HepG2 (cell line): Measurements from ENCODE around the gene RAD17. TPM values are rescaled to one million over a fixed set of nuclear protein-coding genes. Genes with fewer than 3 reads are reported as not detected.
A peak's percentile ranks its signal among the peaks of the same experiment; 100 is the strongest.

Experiments used
- ATAC-seq: fragments of 200-7000 bp; cut with Tn5 transposase; 3 replicates; pipeline ENCODE4 v1.9.1; 2020; ENCODE audit warnings: mild to moderate bottlenecking, moderate library complexity
- BruUV-seq: library from RNA; stranded (reverse); fragments of 400-500 nt; replicated peaks from 2 replicates; lab custom pipeline; 2021; lab: Mats Ljungman, UMichigan
- CTCF ChIA-PET: fragments of 300-600 bp; formaldehyde crosslinking; extraction: SDS; loops from one replicate; lab custom pipeline; 2021; ENCODE audit warnings: low total read pairs, inconsistent platforms, low intra/inter-chr PET ratio; lab: Yijun Ruan, JAX
- POLR2A ChIA-PET: fragments of 350-600 bp; sonication (Branson Sonifier 250); formaldehyde crosslinking; loops from one replicate; lab custom pipeline; 2020; ENCODE audit warnings: antibody characterized with exemption, inconsistent platforms; lab: Yijun Ruan, JAX
- DNase-seq: peaks from one replicate; pipeline ENCODE4 v3.0.0-alpha.2; 2015; ENCODE audit warnings: low spot score
- FAIRE-seq: peaks from 3 replicates; lab custom pipeline; 2011; peaks lifted over from hg19 to GRCh38; lab: Jason Lieb, UNC
- H2AFZ ChIP-seq: one replicate; pipeline ENCODE4 v1.6.1; 2011; ENCODE audit warnings: low read length, inconsistent platforms
- H3K27ac ChIP-seq: fragments of 300-600 bp; 3 replicates; pipeline ENCODE4 v1.8.0; 2011; ENCODE audit warnings: mixed run types, mild to moderate bottlenecking, mixed read lengths, low read length, inconsistent platforms; ENCODE audit not compliant: insufficient read depth; ENCODE audit errors: extremely low read length
- H3K27me3 ChIP-seq, 2 experiments: fragments of 200-600 bp in 1 of 2; 2 replicates in 1 of 2; 3 replicates in 1 of 2; pipeline versions ENCODE4 v1.6.0 to v1.8.0; 2011; ENCODE audit warnings: low read length in 2 of 2, mild to moderate bottlenecking in 2 of 2, moderate library complexity in 2 of 2, inconsistent platforms in 1 of 2; ENCODE audit not compliant: insufficient read depth in 2 of 2, control insufficient read depth in 1 of 2
- H3K36me3 ChIP-seq, 2 experiments: fragments of 200-600 bp in 1 of 2; replicated peaks in 1 of 2; 2 replicates in 1 of 2; 3 replicates in 1 of 2; pipeline versions ENCODE4 v1.5.1 to v1.8.0; 2011; ENCODE audit warnings: low read length in 2 of 2, inconsistent platforms in 1 of 2; ENCODE audit not compliant: insufficient read depth in 2 of 2, control insufficient read depth in 1 of 2
- H3K4me1 ChIP-seq: 2 replicates; pipeline ENCODE4 v1.5.1; 2012; ENCODE audit warnings: low read length, inconsistent platforms; ENCODE audit not compliant: insufficient read depth
- H3K4me2 ChIP-seq: 2 replicates; pipeline ENCODE4 v1.6.0; 2011; ENCODE audit warnings: low read depth, low read length, inconsistent platforms
- H3K4me3 ChIP-seq, 3 experiments: fragments of 200-600 bp in 1 of 3; sonication (generic), shearing (Covaris generic) in 1 of 3; replicated peaks in 1 of 3; 2 replicates each; pipeline ENCODE4 v1.5.1; 2011 to 2016; ENCODE audit warnings: low read length in 3 of 3, inconsistent platforms in 2 of 3, low read depth in 2 of 3, mild to moderate bottlenecking in 2 of 3, control low read depth in 1 of 3, mixed read lengths in 1 of 3; ENCODE audit not compliant: insufficient read depth in 1 of 3
- H3K79me2 ChIP-seq: one replicate; pipeline ENCODE4 v1.6.1; 2011; ENCODE audit warnings: low read length, inconsistent platforms; ENCODE audit not compliant: insufficient read depth
- H3K9ac ChIP-seq: 2 replicates; pipeline ENCODE4 v1.6.0; 2011; ENCODE audit warnings: mild to moderate bottlenecking, low read depth, low read length, inconsistent platforms; ENCODE audit not compliant: insufficient read depth
- H3K9me3 ChIP-seq: 2 replicates; pipeline ENCODE4 v1.5.1; 2012; ENCODE audit warnings: mild to moderate bottlenecking, low read length
- H4K20me1 ChIP-seq: 2 replicates; pipeline ENCODE4 v1.6.0; 2011; ENCODE audit warnings: inconsistent platforms, mild to moderate bottlenecking, low read length, moderate library complexity; ENCODE audit not compliant: insufficient read depth
- ARID2 ChIP-seq: sonication (generic); formaldehyde crosslinking; IDR thresholded peaks from 2 replicates; pipeline ENCODE4 v1.8.1; 2022; ENCODE audit warnings: mild to moderate bottlenecking, missing genetic modification reagents, borderline replicate concordance
- ATF4 ChIP-seq, 2 experiments: fragments of 450-650 bp in 1 of 2; sonication (generic) in 1 of 2; formaldehyde crosslinking; IDR thresholded peaks; 2 replicates each; pipeline versions ENCODE4 v1.5.0 to v1.8.0; 2020 to 2022; ENCODE audit warnings: mild to moderate bottlenecking in 1 of 2, missing genetic modification reagents in 1 of 2
- CREM ChIP-seq, 2 experiments: sonication (generic) in 1 of 2; formaldehyde crosslinking in 1 of 2; IDR thresholded peaks; 2 replicates each; pipeline versions ENCODE4 v1.4.0 to v1.6.1; 2016 to 2020; ENCODE audit warnings: antibody characterized with exemption in 1 of 2, mild to moderate bottlenecking in 1 of 2, missing genetic modification reagents in 1 of 2
- FUBP1 ChIP-seq: sonication (generic); formaldehyde crosslinking; IDR thresholded peaks from 2 replicates; pipeline ENCODE4 v1.5.1; 2020; ENCODE audit warnings: missing genetic modification reagents, mild to moderate bottlenecking, borderline replicate concordance
- HMG20A ChIP-seq: IDR thresholded peaks from 2 replicates; pipeline ENCODE4 v1.6.1; 2016; ENCODE audit warnings: borderline replicate concordance
- KDM6A ChIP-seq: IDR thresholded peaks from 2 replicates; pipeline ENCODE4 v1.6.1; 2016; ENCODE audit warnings: low read depth
- NCOR1 ChIP-seq: fragments of 200-600 bp; sonication (generic); IDR thresholded peaks from 2 replicates; pipeline ENCODE4 v1.7.0; 2017; ENCODE audit warnings: antibody characterized with exemption, low read length, borderline replicate concordance
- RARG ChIP-seq: sonication (generic); formaldehyde crosslinking; IDR thresholded peaks from 2 replicates; pipeline ENCODE4 v1.4.0; 2020; ENCODE audit warnings: low read depth, mild to moderate bottlenecking, missing genetic modification reagents
- SMYD3 ChIP-seq: sonication (generic); formaldehyde crosslinking; IDR thresholded peaks from 2 replicates; pipeline ENCODE4 v1.8.1; 2023; ENCODE audit warnings: mild to moderate bottlenecking, missing genetic modification reagents
- XRCC5 ChIP-seq: fragments of 200-400 bp; formaldehyde crosslinking; optimal IDR thresholded peaks from 2 replicates; pipeline ENCODE3; 2017; ENCODE audit warnings: mild to moderate bottlenecking, low read length
- ZNF331 ChIP-seq: sonication (generic); formaldehyde crosslinking; IDR thresholded peaks from 2 replicates; pipeline ENCODE4 v1.4.0; 2020; ENCODE audit warnings: missing genetic modification reagents
- ZNF432 ChIP-seq: sonication (generic); formaldehyde crosslinking; IDR thresholded peaks from 2 replicates; pipeline ENCODE4 v1.5.0; 2020; ENCODE audit warnings: missing genetic modification reagents, mild to moderate bottlenecking, borderline replicate concordance
- ZNF646 ChIP-seq: sonication (generic); formaldehyde crosslinking; IDR thresholded peaks from 2 replicates; pipeline ENCODE4 v1.9.0; 2021; ENCODE audit warnings: mild to moderate bottlenecking, missing genetic modification reagents
- WGBS: methylation state at CpG from one replicate; pipeline ENCODE4 v1.1.6; 2017; ENCODE audit warnings: low lambda C conversion rate; 5-methylcytosine and 5-hydroxymethylcytosine counted together
- in situ Hi-C: cut with HindIII; loops from 2 replicates; pipeline ENCODE4 v1.10.0; 2017; ENCODE audit warnings: low pct_unique_long_range_greater_than_20kb; ENCODE audit not compliant: extremely low pct_ligation_motif_present
- intact Hi-C: fragments of 100-400 bp; cut with micrococcal nuclease; formaldehyde crosslinking; loops from one replicate; pipeline ENCODE4 v1.10.0; 2022; ENCODE audit not compliant: unreplicated experiment
- polyA plus RNA-seq, 8 experiments: library from polyadenylated mRNA; depleted of rRNA in 3 of 8; stranded (reverse) in 7 of 8; unstranded in 1 of 8; fragments of >200 nt; fragmentation: Illumina TruSeq in 4 of 8; extraction: Trizol in 4 of 8; gene quantifications; 2 replicates each; pipeline versions ENCODE4 v1.2.1 to v1.2.3, GENCODE V29; 2011 to 2016; ENCODE audit warnings: low read depth in 4 of 8, missing spikeins in 1 of 8, mixed read lengths in 1 of 8; ENCODE audit not compliant: insufficient read depth in 1 of 8
- total RNA-seq, 5 experiments: library from RNA; depleted of rRNA; stranded (reverse); fragments of >200 nt; fragmentation: Illumina TruSeq; extraction: Trizol; gene quantifications; 2 replicates each; pipeline ENCODE4 v1.2.3, GENCODE V29; 2016; ENCODE audit warnings: low read depth in 1 of 5

The RAD17 gene
- total and polyA plus RNA-seq, 2 of the 13 experiments (the other 11 are each of a cell fraction or from before 2014, with no cell fraction given): 24.0 to 25.9 TPM

GRCh38 chr5:69444127-69444754, 74.6 kb downstream of the RAD17 start:
- Histone ChIP-seq H3K79me2 (no peaks in the 10 kb centered on the region), H3K27me3 (no peaks in the 10 kb centered on the region), H3K4me2 (peak overlapping the region; percentile 68), H3K36me3 (no peaks in the 10 kb centered on the region; a peak in 1 of 5 replicates), H3K4me1 (peaks cover 21% of the 10 kb centered on the region), H3K9me3 (no peaks in the 10 kb centered on the region), H3K27ac (peak overlapping the region; percentile 94), H3K9ac (peak overlapping the region; percentile 65), H3K4me3 (peak overlapping the region in 1 of 3 experiments; percentile 27; a peak in 1 of 6 replicates), H2AFZ (no peak overlapping the region), H4K20me1 (no peaks in the 10 kb centered on the region)
- CTCF ChIA-PET: no interaction called here
- DNase-seq (peak; percentile 95), ATAC-seq (peak; percentile 95), FAIRE-seq (peak; percentile 93)
- POLR2A ChIA-PET: interaction anchor here (0.9 to 2.9 kb wide), 3 partner anchors 9 to 49 kb away, joined by 3 to 31 read pairs (median 4); partner anchors contain the start of gene MARVELD2
- intact Hi-C loops: no loop called here
- in situ Hi-C loops: no loop called here
- 4% methylated on average over 7 of the region's 7 CpGs for WGBS
- BruUV-seq: TSS peak; percentile 53
- TF ChIP-seq ZNF331 (CRISPR knock-in tag) (0 out of 2 replicates have a peak, but pooled peaks have one; percentile 37), ARID2 (CRISPR knock-in tag) (no peak), KDM6A (CRISPR knock-in tag) (peak; percentile 20; the same call in 1 of the 2 replicates), XRCC5 (peak; percentile 20), HMG20A (CRISPR knock-in tag) (peak; percentile 89), ZNF646 (CRISPR knock-in tag) (peak; percentile 40; the same call in 1 of the 2 replicates), SMYD3 (peak; percentile 56; the same call in 1 of the 2 replicates), CREM (IDR thresholded peaks at IDR 0.05) (peak; percentile 61; the same call in 1 of the 2 replicates), CREM (CRISPR knock-in tag; IDR thresholded peaks at IDR 0.05) (no peak), ZNF432 (no peak), NCOR1 (peak; percentile 86), RARG (CRISPR knock-in tag) (no peak), ATF4 (CRISPR knock-in tag; IDR thresholded peaks at IDR 0.05) (peak in 1 of 2 experiments; percentile 47; a peak in 1 of 4 replicates), FUBP1 (CRISPR knock-in tag) (no peak)
